ENCODE results near the gene AKT1S1. TPM values are rescaled to one million over a fixed set of nuclear protein-coding genes. Genes with fewer than 3 reads are reported as not detected.

The AKT1S1 gene
- total and polyA plus RNA-seq, 2 of the 13 experiments (the other 11 are each of a cell fraction or from before 2014, with no cell fraction given) = 13.5 to 27.8 TPM

- ATAC-seq = no peak
- no peak overlapping the region for H3K9ac ChIP-seq (ENCODE audit: insufficient read depth, low read depth, low read length)
- CTCF ChIA-PET (ENCODE audit: low intra/inter-chr PET ratio, low total read pairs) = no interaction called here
- TF ChIP-seq AGO2 (optimal IDR thresholded peaks at IDR 0.05; ENCODE audit: low read depth, low read length) = peak; percentile 69
- no peak for TF ChIP-seq SNAPC2 (CRISPR knock-in tag; IDR thresholded peaks at IDR 0.05)
- no peak for TF ChIP-seq ZNF512B (CRISPR knock-in tag; IDR thresholded peaks at IDR 0.05; ENCODE audit: borderline replicate concordance)
- no peak for TF ChIP-seq DMAP1 (CRISPR knock-in tag; IDR thresholded peaks at IDR 0.05)
- POLR2A ChIA-PET = no interaction called here
- no peak for DNase-seq (ENCODE audit: low spot score)
- intact Hi-C loops (cut with micrococcal nuclease; ENCODE audit: unreplicated experiment) = no loop called here
- no peak overlapping the region for H3K4me3 ChIP-seq (replicated peaks in 1 of 3; ENCODE audit: insufficient read depth in 1 of 3, low read depth in 2 of 3, low read length in 3 of 3)
- H2AFZ ChIP-seq (ENCODE audit: low read length) = no peak overlapping the region
- BruUV-seq (replicated peaks) = no TSS peak
- H3K36me3 ChIP-seq (replicated peaks in 1 of 2; ENCODE audit: control insufficient read depth in 1 of 2, insufficient read depth in 2 of 2, low read length in 2 of 2) = peaks cover 7 to 21% of the 10 kb centered on the region in 2 experiments; a peak in 4 of 5 replicates
- H3K27me3 ChIP-seq (ENCODE audit: control insufficient read depth in 1 of 2, insufficient read depth in 2 of 2, low read length in 2 of 2) = no peaks in the 10 kb centered on the region; a peak in 1 of 5 replicates
- no peaks in the 10 kb centered on the region for H3K9me3 ChIP-seq (ENCODE audit: low read length)
- no peaks in the 10 kb centered on the region for H3K79me2 ChIP-seq (ENCODE audit: insufficient read depth, low read length)
- in situ Hi-C loops (cut with HindIII; ENCODE audit: extremely low pct_ligation_motif_present, low pct_unique_long_range_greater_than_20kb) = no loop called here
- FAIRE-seq = no peak
- H3K4me2 ChIP-seq (ENCODE audit: low read depth, low read length) = no peak overlapping the region
- WGBS (ENCODE audit: low lambda C conversion rate) = 97% methylated on average over 38 of the region's 54 CpGs
- H3K4me1 ChIP-seq (ENCODE audit: insufficient read depth, low read length) = no peaks in the 10 kb centered on the region
- H4K20me1 ChIP-seq (ENCODE audit: insufficient read depth, low read length) = no peaks in the 10 kb centered on the region; the same call in 1 of the 2 replicates
- no peak overlapping the region for H3K27ac ChIP-seq (ENCODE audit: extremely low read length, insufficient read depth, low read length)
Measured at GRCh38 chr19:49887665-49888509, 10.7 kb upstream of the AKT1S1 start.
